Chondrocyte (in vitro differentiated cells): Measurements from ENCODE around the gene ACADVL. TPM values are rescaled to one million over a fixed set of nuclear protein-coding genes. Genes with fewer than 3 reads are reported as not detected.
A peak's percentile ranks its signal among the peaks of the same experiment; 100 is the strongest.
"Not testable (repeated sequence)": the region's sequence is repeated elsewhere in the genome, so short reads cannot be mapped to it uniquely, and the experiment has no call there.

ENCODE experiments used
- DNase-seq: peaks from one replicate; pipeline ENCODE4 v3.0.0; 2021; ENCODE audit warnings: mixed read lengths, low spot score
- H3K27ac Mint-ChIP-seq: one replicate; pipeline ENCODE4 v1.8.0; 2021; ENCODE audit warnings: mild to moderate bottlenecking, moderate library complexity, mixed read lengths; ENCODE audit not compliant: unreplicated experiment
- H3K27me3 Mint-ChIP-seq: 2 replicates; pipeline ENCODE4 v1.8.0; 2021; ENCODE audit warnings: low read depth, mixed read lengths
- H3K36me3 Mint-ChIP-seq: 2 replicates; pipeline ENCODE4 v1.8.0; 2021; ENCODE audit warnings: low read depth, mixed read lengths
- H3K4me1 Mint-ChIP-seq: 2 replicates; pipeline ENCODE4 v1.8.0; 2021; ENCODE audit warnings: low read depth, mild to moderate bottlenecking, mixed read lengths
- H3K4me3 Mint-ChIP-seq: one replicate; pipeline ENCODE4 v1.8.0; 2021; ENCODE audit warnings: mild to moderate bottlenecking, moderate library complexity, mixed read lengths; ENCODE audit not compliant: unreplicated experiment
- H3K9me3 Mint-ChIP-seq: 2 replicates; pipeline ENCODE4 v1.8.0; 2021; ENCODE audit warnings: low read depth, mixed read lengths
- CTCF ChIP-seq: fragments of 200-600 bp; sonication (generic); IDR thresholded peaks from 2 replicates; pipeline ENCODE4 v1.5.0; 2021; ENCODE audit warnings: antibody characterized with exemption, mild to moderate bottlenecking, moderate library complexity
- long read RNA-seq: library from polyadenylated mRNA; stranded (forward); transcript quantifications from one replicate; pipeline ENCODE4 v2.0.0, GENCODE V29; 2021
- total RNA-seq: library from RNA; stranded (reverse); gene quantifications from 3 replicates; pipeline ENCODE4 v1.2.1, GENCODE V29; 2021

ACADVL gene
- 427 to 584 TPM (median 454 TPM) in 3 replicates for total RNA-seq
- long read RNA-seq, transcript ACADVL-201 (19 exons, 2,352 nt): minor isoform, 35 of 597 reads
- long read RNA-seq, transcript ACADVL-203 (20 exons, 2,323 nt): major isoform, 241 of 597 reads
- long read RNA-seq, transcript ACADVL-202 (19 exons, 2,191 nt): minor isoform, 6 of 597 reads
- long read RNA-seq, partial matches to known transcripts: 63 of 597 reads
- long read RNA-seq, other reads (novel, unspliced or antisense): 249 of 597 reads

GRCh38 chr17:7219812-7220592 is at the start of gene ACADVL, which contains the start of gene DLG4:
ACADVL (plus strand) TSS chr17:7219938; CDS start chr17:7219985, 47 bp downstream.
DLG4 (minus strand) TSS chr17:7219836.
- Mint-ChIP-seq H3K4me3 (peak within 1 kb of the TSS; percentile 95), H3K27me3 (no peaks in the 10 kb centered on the region), H3K9me3 (no peaks in the 10 kb centered on the region), H3K36me3 (peaks cover 13% of the 10 kb centered on the region), H3K4me1 (peaks cover 77% of the 10 kb centered on the region), H3K27ac (peak within 1 kb of the TSS; percentile 99)
- TF ChIP-seq CTCF: no peak
- no peak for DNase-seq

DNA sequence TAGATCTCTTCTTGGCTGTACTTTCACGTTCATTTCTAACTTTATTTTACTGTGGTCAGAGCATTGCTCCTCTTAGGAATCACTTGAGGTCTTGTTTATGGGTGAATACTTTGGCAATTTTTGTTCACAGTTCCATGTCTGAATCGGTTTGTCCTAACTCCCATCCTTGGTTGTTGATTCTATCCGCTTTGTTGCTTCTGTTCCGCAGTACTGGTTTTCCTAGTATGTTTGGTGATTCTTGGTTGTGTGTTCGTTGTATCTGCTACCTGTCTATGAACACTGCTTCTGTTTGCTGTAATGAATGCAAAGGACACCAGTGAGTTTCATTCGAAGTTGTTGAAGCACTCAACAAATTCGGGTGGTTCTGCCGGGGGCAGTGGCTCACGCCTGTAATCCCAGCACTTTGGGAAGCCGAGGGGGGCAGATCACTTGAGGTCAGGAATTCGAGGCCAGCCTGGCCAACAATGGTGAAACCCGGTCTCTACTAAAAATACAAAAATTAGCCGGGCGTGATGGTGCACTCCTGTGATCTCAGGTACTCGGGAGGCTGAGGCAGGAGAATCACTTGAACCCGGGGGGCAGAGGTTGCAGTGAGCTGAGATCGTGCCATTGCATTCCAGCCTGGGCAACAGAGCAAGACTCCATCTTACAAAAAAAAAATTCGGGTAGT is 47.1 kb upstream of the ACADVL start:
- not testable (repeated sequence) for H3K4me1 Mint-ChIP-seq, H3K27ac Mint-ChIP-seq, H3K27me3 Mint-ChIP-seq, H3K4me3 Mint-ChIP-seq, H3K9me3 Mint-ChIP-seq, H3K36me3 Mint-ChIP-seq
- DNase-seq: peak; percentile 29

DNA sequence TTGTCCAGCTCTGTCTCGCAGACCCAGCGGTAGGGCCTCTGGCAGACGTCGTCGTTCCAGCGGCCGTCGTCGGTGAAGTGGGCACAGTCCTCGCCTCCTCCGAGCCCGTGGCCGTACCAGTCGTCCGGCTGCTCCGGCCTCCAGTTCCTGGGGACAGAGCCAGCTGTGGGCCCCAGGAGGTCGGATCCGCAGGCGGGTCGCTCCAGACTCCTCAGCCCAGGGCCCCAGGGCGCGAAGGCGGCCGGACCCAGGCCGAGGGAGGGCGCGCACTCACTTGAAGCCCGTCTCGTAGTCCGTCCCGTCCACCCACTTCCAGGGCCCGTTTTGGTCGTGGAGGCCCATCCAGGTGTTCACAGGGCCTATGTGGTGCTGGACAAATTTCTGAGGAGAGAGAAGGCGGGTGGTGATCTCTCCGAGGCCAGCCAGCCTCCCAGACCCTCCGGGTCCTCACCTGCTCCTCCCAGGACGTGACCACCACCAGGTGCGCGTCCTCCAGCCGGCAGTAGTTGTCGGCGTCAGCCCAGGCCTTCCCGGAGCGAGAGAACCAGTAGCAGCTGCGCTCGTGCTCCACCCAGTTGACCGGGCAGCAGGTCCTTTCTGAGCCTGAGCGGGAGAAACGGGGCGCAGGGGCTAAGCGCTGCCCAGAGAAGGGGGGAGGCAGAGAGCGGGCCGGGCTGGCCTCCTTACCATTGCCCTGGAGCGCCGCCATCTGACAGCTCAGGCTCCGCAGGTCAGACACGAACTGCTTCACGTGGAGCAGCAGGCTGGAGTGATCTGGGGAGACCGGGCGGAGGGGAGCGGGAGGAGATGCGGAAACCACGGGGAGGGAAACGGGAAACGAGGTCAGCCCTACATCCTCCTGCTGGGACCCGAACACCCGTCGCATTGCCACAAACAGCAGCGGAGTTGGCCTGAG is 45.8 kb upstream of the ACADVL start:
- H3K9me3 Mint-ChIP-seq: peaks cover 9% of the 10 kb centered on the region
- peaks cover 4% of the 10 kb centered on the region for H3K4me1 Mint-ChIP-seq
- no peak overlapping the region for H3K27ac Mint-ChIP-seq

DNA sequence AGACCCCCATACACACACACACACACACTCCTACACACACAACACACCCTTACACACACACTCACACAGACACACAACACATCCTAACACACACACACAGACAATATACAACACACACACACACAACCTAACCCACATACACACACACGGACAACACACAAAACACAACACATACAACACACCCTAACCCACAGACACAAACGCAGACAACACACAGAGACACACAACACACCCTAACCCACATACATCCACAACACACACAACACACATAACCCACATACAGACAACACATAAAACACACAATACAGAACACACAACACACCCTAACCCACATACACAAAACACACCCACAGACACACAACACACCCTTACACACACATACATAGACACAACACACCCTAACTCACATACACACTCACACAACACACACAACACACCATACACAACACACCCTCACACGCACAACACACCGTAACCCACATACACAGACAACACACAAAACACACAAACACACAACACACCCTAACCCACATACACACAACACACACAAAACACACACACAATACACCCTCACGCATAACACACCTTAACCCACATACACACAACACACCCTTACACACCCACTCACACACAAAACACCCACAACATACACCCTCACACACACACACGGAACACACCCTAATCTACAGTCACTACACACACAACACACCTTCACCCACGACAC is 45.0 kb upstream of the ACADVL start:
- Mint-ChIP-seq H3K9me3 (peaks cover 5% of the 10 kb centered on the region), H3K36me3 (no peaks in the 10 kb centered on the region), H3K4me1 (peaks cover 4% of the 10 kb centered on the region), H3K27ac (no peak overlapping the region), H3K27me3 (no peaks in the 10 kb centered on the region), H3K4me3 (no peak overlapping the region)
- DNase-seq: no peak
- TF ChIP-seq CTCF: no peak

More for the DNA sequence above, 45.8 kb upstream of the ACADVL start:
- no peak overlapping the region for H3K4me3 Mint-ChIP-seq
- peaks cover 4% of the 10 kb centered on the region for H3K36me3 Mint-ChIP-seq
- no peak for TF ChIP-seq CTCF
- peak; percentile 92 for DNase-seq
- no peaks in the 10 kb centered on the region for H3K27me3 Mint-ChIP-seq

GRCh38 chr17:7175330-7175733 is 44.4 kb upstream of the ACADVL start:
- Mint-ChIP-seq H3K4me3 (no peak overlapping the region), H3K9me3 (peaks cover 3% of the 10 kb centered on the region), H3K4me1 (peaks cover 4% of the 10 kb centered on the region), H3K27me3 (no peaks in the 10 kb centered on the region), H3K36me3 (no peaks in the 10 kb centered on the region), H3K27ac (no peak overlapping the region)
- DNase-seq: peak; percentile 10
- no peak for TF ChIP-seq CTCF
